Muscle layer of colon (tissue), 2 donors: Measurements from ENCODE around the gene DMRT1.

Source experiments
- H3K27ac ChIP-seq: one replicate; pipeline ENCODE4 v1.7.0; 2013; ENCODE audit warnings: low read depth, mild to moderate bottlenecking, low read length, moderate library complexity
- H3K27me3 ChIP-seq, 2 donors: one replicate each; pipeline ENCODE4 v1.7.0; 2013; ENCODE audit warnings: low read length in 2 of 2, mild to moderate bottlenecking in 2 of 2; ENCODE audit not compliant: insufficient read depth in 2 of 2, control insufficient read depth in 1 of 2
- H3K36me3 ChIP-seq: one replicate; pipeline ENCODE4 v1.7.0; 2013; ENCODE audit warnings: mild to moderate bottlenecking, low read length; ENCODE audit not compliant: insufficient read depth
- H3K4me1 ChIP-seq: one replicate; pipeline ENCODE4 v1.7.0; 2013; ENCODE audit warnings: mild to moderate bottlenecking, low read length; ENCODE audit not compliant: insufficient read depth
- H3K4me3 ChIP-seq, 2 donors: one replicate each; pipeline ENCODE4 v1.7.0; 2013; ENCODE audit warnings: low read length in 2 of 2, low read depth in 1 of 2, mild to moderate bottlenecking in 1 of 2, moderate library complexity in 1 of 2
- H3K9ac ChIP-seq: one replicate; pipeline ENCODE4 v1.7.0; 2013; ENCODE audit warnings: low read length
- H3K9me3 ChIP-seq: one replicate; pipeline ENCODE4 v1.7.0; 2013; ENCODE audit warnings: mild to moderate bottlenecking, low read length
- donor health status: abdominal sarcoma.
- donor health status: Adenocarcinoma of cecum.

The DMRT1 gene

DNA sequence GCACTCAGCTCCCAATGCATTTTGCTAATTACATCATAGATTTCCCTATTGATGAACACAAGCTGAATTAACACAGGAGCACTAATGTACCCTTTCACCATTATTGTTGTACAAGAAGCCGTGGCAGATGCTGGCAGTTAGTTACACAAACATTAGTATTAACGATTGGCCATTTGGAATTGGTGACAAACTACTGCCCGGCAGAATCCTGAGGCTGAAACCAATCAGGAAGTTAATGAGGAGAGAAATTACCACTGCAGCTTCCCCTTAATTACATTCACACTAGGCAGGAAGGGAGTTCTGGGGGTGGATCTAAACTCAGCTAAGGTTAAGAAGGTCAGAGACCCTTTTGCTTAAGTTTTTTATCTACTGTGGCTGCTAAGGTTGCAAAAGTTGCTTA, 125.4 kb downstream of the DMRT1 start:
- no peaks in the 10 kb centered on the region for H3K36me3 ChIP-seq
- peaks cover 62 to 72% of the 10 kb centered on the region in 2 donors for H3K27me3 ChIP-seq
- no peak overlapping the region for H3K27ac ChIP-seq
- H3K9me3 ChIP-seq, result no peaks in the 10 kb centered on the region
- no peak overlapping the region for H3K4me3 ChIP-seq
- H3K9ac ChIP-seq, result no peak overlapping the region
- peaks cover 3% of the 10 kb centered on the region for H3K4me1 ChIP-seq

DNA sequence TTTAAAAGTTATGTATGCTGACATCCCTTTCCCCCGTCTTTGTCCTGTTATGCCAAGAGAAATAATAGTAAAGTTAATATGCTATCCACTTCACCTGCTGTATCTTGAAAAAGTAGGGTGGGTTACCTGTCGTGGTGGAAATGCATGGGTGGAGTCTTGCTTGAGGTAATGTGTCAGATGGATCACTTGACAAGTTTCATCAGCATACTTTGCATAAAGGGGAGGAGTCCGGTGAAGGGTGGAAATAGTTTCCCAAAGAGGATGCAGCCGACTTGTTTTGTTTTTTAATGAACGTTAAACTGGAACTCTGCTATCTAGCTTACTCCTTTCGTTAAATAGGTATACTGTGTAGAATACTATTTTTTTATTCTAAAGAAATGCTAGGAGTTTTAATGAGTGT, 125.9 kb downstream of the DMRT1 start:
- Histone ChIP-seq H3K9ac (no peak overlapping the region), H3K27me3 (peaks cover 68 to 78% of the 10 kb centered on the region in 2 donors), H3K4me1 (peaks cover 6% of the 10 kb centered on the region), H3K27ac (no peak overlapping the region), H3K36me3 (no peaks in the 10 kb centered on the region), H3K4me3 (no peak overlapping the region), H3K9me3 (no peaks in the 10 kb centered on the region)

DNA sequence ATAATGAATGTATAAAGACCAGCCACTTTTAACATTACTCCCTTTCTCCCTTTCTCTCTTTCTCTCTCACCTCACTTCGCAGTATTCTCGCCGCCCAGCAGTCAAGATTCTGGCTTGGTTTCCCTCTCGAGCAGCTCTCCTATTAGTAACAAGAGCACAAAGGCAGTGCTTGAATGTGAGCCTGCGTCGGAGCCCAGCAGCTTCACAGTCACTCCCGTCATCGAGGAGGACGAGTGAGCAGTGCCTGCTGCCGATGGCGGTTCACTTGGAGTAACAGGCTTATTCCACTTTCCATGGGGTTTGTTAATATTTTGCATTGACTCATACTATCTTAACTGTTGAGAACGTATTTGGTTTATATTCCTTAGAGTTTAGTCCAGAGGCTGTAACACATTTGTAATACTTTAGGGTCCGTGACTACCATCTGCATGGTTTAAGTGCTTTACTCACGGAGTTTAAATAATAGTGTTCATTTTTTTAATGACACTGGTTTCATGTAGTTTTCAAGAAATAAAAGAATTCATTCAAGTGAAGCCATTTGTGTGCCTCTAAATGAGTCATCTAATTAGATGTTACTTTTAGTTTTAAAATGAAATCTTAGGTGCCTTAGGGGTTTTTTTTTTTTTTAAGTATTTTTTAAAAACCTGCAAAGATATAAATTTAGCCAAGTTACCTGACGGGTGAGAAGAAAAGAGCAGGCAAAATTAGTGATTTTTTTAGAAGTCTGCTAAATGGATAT, 126.6 kb downstream of the DMRT1 start:
- Histone ChIP-seq H3K4me1 (peaks cover 12% of the 10 kb centered on the region), H3K9ac (no peak overlapping the region), H3K27me3 (peaks cover 74 to 84% of the 10 kb centered on the region in 2 donors), H3K27ac (no peak overlapping the region), H3K9me3 (no peaks in the 10 kb centered on the region), H3K36me3 (no peaks in the 10 kb centered on the region), H3K4me3 (no peak overlapping the region)

- H3K27me3 ChIP-seq, result peaks cover 89 to 95% of the 10 kb centered on the region in 2 donors
- H3K9ac ChIP-seq, result no peak overlapping the region
- H3K27ac ChIP-seq, result no peak overlapping the region
- no peaks in the 10 kb centered on the region for H3K36me3 ChIP-seq
- H3K4me3 ChIP-seq, result no peak overlapping the region
- H3K4me1 ChIP-seq, result peaks cover 15% of the 10 kb centered on the region
- H3K9me3 ChIP-seq, result no peaks in the 10 kb centered on the region
These were observed 128.0 kb downstream of the DMRT1 start for GRCh38 chr9:969310-970150.

DNA sequence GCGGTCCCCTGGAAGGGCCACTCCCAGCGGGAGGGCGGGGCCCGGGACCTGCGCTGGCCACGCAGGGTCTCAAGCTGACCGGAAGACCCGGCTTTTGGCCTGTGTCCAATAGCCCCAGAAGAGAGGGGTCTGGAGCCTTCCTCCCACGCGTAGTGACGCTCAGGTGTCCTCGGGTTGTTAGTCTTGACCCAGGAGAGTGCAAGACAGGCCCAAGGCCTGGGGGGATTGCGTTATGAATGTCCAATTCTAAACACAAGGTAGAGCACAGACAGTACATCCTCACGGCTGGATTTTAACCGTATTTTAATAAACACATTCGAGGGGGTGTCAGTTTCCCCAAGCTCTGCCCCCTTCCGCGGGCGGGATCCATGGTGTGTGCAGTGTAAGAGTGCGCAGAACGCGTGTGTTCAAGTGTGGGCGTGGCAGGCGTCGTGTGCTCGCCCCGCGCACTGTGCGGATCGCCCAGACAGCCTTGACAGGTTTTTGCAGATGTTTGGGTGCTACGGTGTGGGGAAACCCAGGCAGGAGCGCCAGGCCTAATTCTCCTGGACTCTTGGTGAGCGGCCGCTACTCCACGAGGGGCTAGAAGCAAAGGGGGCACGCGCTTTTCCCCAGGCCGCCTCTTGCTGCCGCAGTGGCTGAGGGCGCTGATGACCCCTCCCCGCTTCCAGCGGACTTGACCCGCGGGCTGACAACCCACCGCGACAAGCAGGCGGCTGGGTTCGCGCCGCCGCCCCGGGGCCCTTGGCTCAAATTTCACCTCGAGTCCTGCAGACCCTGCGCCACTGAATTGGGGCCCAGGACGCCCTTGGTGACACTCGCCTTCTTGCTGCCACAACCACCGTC, 128.9 kb downstream of the DMRT1 start:
- H3K4me3 ChIP-seq, result no peak overlapping the region
- peaks cover 96 to 98% of the 10 kb centered on the region in 2 donors for H3K27me3 ChIP-seq
- no peak overlapping the region for H3K27ac ChIP-seq
- H3K4me1 ChIP-seq, result peaks cover 15% of the 10 kb centered on the region
- H3K9ac ChIP-seq, result no peak overlapping the region
- peaks cover 2% of the 10 kb centered on the region for H3K9me3 ChIP-seq
- H3K36me3 ChIP-seq, result no peaks in the 10 kb centered on the region

GRCh38 chr9:971901-972500, 130.5 kb downstream of the DMRT1 start:
- no peak overlapping the region for H3K27ac ChIP-seq
- peaks cover 4% of the 10 kb centered on the region for H3K9me3 ChIP-seq
- H3K4me1 ChIP-seq, result peaks cover 15% of the 10 kb centered on the region
- H3K27me3 ChIP-seq, result peaks cover 91 to 100% of the 10 kb centered on the region in 2 donors
- H3K9ac ChIP-seq, result no peak overlapping the region
- no peaks in the 10 kb centered on the region for H3K36me3 ChIP-seq
- H3K4me3 ChIP-seq, result no peak overlapping the region

DNA sequence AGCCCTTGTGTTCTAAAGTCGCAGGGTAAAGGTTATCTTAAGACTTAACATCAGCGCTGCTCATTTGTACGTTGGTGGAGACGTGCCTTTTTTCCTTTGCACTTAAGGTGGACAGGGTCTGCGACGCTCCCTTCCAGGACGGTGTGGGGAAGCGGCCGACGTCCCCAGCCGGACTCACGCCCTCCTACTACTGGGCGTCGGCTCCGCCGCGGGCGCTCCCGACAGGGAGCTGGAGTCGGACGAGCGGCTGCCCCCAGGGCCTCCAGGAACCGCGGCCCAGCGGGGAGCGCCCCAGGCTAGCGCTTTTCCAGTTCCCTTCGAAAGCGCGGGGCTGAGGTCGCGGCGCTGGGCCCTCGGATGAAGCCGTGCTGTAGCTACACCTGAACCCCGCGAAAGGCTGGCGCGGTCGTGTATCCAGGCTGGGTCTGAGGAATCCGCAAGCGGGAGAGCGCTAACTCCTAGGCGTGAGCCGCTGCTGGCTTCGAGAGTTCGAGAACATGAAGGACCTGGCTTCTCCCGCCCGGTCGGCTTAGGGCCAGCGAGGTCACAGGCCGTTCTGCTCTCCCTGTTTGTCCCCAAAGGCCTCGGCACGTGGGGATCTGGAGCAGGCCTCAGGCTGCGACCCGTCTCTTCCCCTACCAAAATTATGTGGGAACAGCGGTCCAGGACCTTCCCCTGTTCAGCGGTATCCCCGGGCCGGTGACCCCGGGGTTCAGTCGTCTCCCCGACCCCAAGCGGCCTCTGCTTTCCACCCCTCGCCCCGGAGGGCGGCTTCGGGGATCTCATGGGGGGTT, 131.2 kb downstream of the DMRT1 start:
- no peaks in the 10 kb centered on the region for H3K36me3 ChIP-seq
- peaks cover 15% of the 10 kb centered on the region for H3K4me1 ChIP-seq
- H3K9ac ChIP-seq, result no peak overlapping the region
- H3K4me3 ChIP-seq, result no peak overlapping the region
- no peak overlapping the region for H3K27ac ChIP-seq
- peaks cover 85 to 98% of the 10 kb centered on the region in 2 donors for H3K27me3 ChIP-seq
- peaks cover 4% of the 10 kb centered on the region for H3K9me3 ChIP-seq

DNA sequence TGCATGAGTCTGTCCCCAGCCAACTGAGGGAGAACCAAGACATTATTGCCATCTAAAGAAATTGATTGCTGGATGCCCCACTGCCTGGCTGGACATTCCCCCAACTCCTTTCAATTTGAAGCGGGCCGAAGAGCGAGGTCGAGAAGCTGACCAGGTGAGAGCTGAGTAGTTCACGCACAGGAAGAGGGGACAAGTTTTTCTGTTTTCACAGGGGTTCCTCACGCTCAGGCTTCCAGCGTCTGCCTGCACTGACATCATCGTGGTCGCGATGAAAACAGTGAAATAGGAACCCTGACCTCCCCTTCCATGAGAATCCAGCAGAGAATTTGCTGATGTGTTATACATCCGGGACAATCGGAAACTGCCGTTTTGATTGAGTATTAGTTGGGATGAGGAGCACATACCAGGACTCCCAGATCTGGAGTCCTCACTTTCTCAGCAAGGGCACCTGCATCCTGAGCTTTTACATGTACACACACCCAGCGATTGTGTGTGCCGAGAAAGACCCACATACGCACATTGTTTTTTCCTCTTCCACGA, 131.9 kb downstream of the DMRT1 start:
- Histone ChIP-seq H3K27me3 (peaks cover 85 to 96% of the 10 kb centered on the region in 2 donors), H3K36me3 (no peaks in the 10 kb centered on the region), H3K27ac (no peak overlapping the region), H3K9ac (no peak overlapping the region), H3K9me3 (peaks cover 4% of the 10 kb centered on the region), H3K4me3 (no peak overlapping the region), H3K4me1 (peaks cover 15% of the 10 kb centered on the region)

DNA sequence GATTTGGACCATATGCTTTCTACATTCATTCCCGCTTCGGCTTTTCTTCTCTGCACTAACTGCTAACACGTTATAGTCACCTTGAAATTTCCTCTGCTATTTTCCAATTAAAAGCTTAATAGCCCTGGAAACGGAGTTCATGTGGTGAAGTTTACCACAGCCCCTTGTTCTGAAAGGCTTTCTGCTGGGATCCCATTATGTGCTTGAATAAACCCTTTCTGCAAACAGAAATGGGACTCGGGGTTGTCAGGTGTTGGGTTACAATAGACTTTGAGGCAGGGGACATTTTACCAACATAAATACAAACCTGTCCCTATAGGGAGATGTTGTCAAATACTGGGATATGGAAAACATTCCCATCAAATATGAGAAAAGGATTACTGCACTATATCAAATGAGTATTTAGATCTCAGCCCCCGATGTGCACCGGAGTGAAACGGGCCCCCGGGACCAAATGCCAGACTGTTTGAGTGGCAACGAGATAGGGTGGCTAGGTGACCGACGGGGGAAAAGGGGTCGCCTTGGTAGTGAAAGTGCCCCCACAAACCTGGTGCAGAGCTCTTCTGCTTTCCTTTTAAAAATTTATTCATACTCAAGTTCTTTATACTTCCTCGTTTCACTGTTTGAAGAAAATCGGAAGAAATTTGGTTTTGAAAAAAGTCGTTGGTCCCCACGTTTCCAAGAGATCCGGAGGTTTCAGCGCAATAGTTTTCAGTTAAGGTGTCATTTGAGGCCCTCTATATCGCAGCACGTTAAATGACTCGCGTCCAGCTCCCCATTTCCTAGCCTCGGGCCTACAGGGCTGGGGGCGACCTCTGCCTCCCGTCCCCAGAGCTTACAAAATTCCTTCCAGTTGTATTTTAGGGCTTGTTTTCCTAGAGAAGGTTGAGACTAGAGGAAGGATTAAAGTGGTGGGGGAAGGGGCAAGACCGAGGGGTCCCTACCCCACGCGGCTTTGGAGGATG, 132.8 kb downstream of the DMRT1 start:
- H3K4me1 ChIP-seq, result peaks cover 15% of the 10 kb centered on the region
- peaks cover 4% of the 10 kb centered on the region for H3K9me3 ChIP-seq
- no peak overlapping the region for H3K27ac ChIP-seq
- H3K4me3 ChIP-seq, result no peak overlapping the region
- no peak overlapping the region for H3K9ac ChIP-seq
- H3K27me3 ChIP-seq, result peaks cover 85 to 95% of the 10 kb centered on the region in 2 donors
- H3K36me3 ChIP-seq, result no peaks in the 10 kb centered on the region
